ENCODE measurements around the gene AP3S2.

GRCh38 chr15:89837134-89837829, 56.5 kb downstream of the AP3S2 start:
- TF ChIP-seq CTCF (conservative IDR thresholded peaks at IDR 0.05; ENCODE audit: low read depth in 2 of 2) (no peak), EZH2 (IDR thresholded peaks at IDR 0.05; ENCODE audit: low read depth, unreplicated experiment) (no peak), REST (IDR thresholded peaks at IDR 0.05; ENCODE audit: unreplicated experiment) (no peak), ZNF114 (CRISPR knock-in tag; IDR thresholded peaks at IDR 0.05) (no peak), STAT1 (IDR thresholded peaks at IDR 0.05; ENCODE audit: unreplicated experiment) (no peak), POLR2AphosphoS5 (IDR thresholded peaks at IDR 0.05; ENCODE audit: low read depth) (no peak), CREB1 (CRISPR knock-in tag; IDR thresholded peaks at IDR 0.05; ENCODE audit: low read depth) (no peak), ETS1 (IDR thresholded peaks at IDR 0.05) (no peak), EZH2phosphoT487 (IDR thresholded peaks at IDR 0.05; ENCODE audit: unreplicated experiment) (no peak), ZNF462 (CRISPR knock-in tag; IDR thresholded peaks at IDR 0.05) (no peak), JUNB (IDR thresholded peaks at IDR 0.05; ENCODE audit: unreplicated experiment) (no peak), ZNF331 (CRISPR knock-in tag; IDR thresholded peaks at IDR 0.05; ENCODE audit: low read depth) (no peak)

Data from GM23338 (cell line).